Thoracic aorta (tissue), 2 donors: ENCODE measurements around the gene PTPRN2. TPM values are rescaled to one million over a fixed set of nuclear protein-coding genes. Genes with fewer than 3 reads are reported as not detected.

Experiments
- ATAC-seq: fragments of 150-250 bp; one replicate; pipeline ENCODE4 v1.8.0; 2017; ENCODE audit warnings: low read depth; ENCODE audit not compliant: insufficient number of reproducible peaks, low FRiP score
- DNase-seq: peaks from one replicate; pipeline ENCODE4 v3.0.0-alpha.2; 2020; ENCODE audit warnings: low spot score
- H3K27ac ChIP-seq, 2 donors: fragments of 200-600 bp; sonication (generic); 1 replicate in 1 of 2; 2 replicates in 1 of 2; pipeline ENCODE4 v1.5.1; 2016; ENCODE audit warnings: mild to moderate bottlenecking in 2 of 2, moderate library complexity in 2 of 2
- H3K27me3 ChIP-seq: fragments of 200-600 bp; sonication (generic); replicated peaks from 2 replicates; pipeline ENCODE4 v1.6.0; 2016; ENCODE audit warnings: mild to moderate bottlenecking; ENCODE audit not compliant: insufficient read depth
- H3K36me3 ChIP-seq: fragments of 200-600 bp; sonication (generic); one replicate; pipeline ENCODE4 v1.5.1; 2016
- H3K4me1 ChIP-seq, 2 donors: fragments of 200-600 bp; sonication (generic); 1 replicate in 1 of 2; 2 replicates in 1 of 2; pipeline versions ENCODE4 v1.5.1 to v1.6.0; 2016; ENCODE audit warnings: low read depth in 2 of 2, mild to moderate bottlenecking in 1 of 2; ENCODE audit not compliant: control insufficient read depth in 1 of 2
- H3K4me3 ChIP-seq: fragments of 200-600 bp; sonication (generic); 2 replicates; pipeline ENCODE4 v1.5.1; 2016; ENCODE audit warnings: mild to moderate bottlenecking
- H3K9me3 ChIP-seq: fragments of 200-600 bp; sonication (generic); 2 replicates; pipeline ENCODE4 v1.5.1; 2016
- total RNA-seq, 2 donors: library from RNA; depleted of rRNA; stranded (reverse); fragments of >200 nt; gene quantifications; one replicate each; pipeline versions ENCODE4 v1.1.0 to v1.2.3, GENCODE V29; 2016
- TF ChIP-seq, protein P1 (sequence below): fragments of 200-600 bp; sonication (generic); IDR thresholded peaks from one replicate; pipeline ENCODE4 v1.5.1; 2019; ENCODE audit warnings: antibody characterized with exemption

The PTPRN2 gene
- total RNA-seq, 2 donors from 2014 or later: 2.2 to 3.1 TPM

DNA sequence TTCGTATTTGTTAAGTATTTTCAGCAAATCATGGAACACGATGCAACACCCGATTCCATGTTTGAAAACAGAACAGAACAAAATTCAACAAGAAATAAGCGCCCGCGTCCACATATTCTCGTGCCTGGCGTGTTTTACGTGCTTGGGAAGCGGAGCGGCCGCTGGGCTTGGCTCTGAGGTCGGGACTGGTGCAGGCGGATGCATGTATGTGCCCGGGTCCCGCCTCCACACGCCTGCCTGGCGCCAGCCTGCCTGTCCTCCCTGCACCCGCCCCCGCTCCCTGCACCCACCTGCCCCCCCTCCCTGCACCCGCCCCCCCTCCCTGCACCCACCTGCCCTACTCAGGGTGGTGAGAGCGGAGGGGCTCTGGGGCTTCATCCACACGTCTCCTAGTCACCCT, 796.4 kb downstream of the PTPRN2 start:
- no peaks in the 10 kb centered on the region for H3K4me1 ChIP-seq
- H3K4me3 ChIP-seq: no peak overlapping the region
- no peak overlapping the region for H3K27ac ChIP-seq
- no peaks in the 10 kb centered on the region for H3K36me3 ChIP-seq
- TF ChIP-seq, protein P1, sequence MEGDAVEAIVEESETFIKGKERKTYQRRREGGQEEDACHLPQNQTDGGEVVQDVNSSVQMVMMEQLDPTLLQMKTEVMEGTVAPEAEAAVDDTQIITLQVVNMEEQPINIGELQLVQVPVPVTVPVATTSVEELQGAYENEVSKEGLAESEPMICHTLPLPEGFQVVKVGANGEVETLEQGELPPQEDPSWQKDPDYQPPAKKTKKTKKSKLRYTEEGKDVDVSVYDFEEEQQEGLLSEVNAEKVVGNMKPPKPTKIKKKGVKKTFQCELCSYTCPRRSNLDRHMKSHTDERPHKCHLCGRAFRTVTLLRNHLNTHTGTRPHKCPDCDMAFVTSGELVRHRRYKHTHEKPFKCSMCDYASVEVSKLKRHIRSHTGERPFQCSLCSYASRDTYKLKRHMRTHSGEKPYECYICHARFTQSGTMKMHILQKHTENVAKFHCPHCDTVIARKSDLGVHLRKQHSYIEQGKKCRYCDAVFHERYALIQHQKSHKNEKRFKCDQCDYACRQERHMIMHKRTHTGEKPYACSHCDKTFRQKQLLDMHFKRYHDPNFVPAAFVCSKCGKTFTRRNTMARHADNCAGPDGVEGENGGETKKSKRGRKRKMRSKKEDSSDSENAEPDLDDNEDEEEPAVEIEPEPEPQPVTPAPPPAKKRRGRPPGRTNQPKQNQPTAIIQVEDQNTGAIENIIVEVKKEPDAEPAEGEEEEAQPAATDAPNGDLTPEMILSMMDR: no peak
- ATAC-seq (no peak), DNase-seq (no peak)
- H3K9me3 ChIP-seq: no peaks in the 10 kb centered on the region
- H3K27me3 ChIP-seq: no peaks in the 10 kb centered on the region

DNA sequence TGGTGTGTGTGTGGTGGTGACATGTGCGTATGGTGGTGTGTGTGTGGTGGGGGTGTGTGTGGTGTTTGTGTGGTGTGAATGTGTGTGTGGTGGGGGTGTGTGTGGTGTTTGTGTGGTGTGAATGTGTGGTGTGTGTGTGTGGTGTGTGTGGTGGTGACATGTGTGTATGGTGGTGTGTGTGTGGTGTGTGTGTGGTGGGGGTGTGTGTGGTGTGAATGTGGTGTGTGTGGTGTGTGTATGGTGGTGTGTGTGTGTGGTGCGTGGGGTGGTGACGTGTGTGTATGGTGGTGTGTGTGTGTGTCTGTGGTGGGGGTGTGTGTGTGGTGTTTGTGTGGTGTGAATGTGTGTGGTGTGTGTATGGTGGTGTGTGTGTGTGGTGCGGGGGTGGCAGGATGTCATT, 797.7 kb downstream of the PTPRN2 start:
- no peaks in the 10 kb centered on the region for H3K4me1 ChIP-seq
- no peaks in the 10 kb centered on the region for H3K36me3 ChIP-seq
- ATAC-seq (no peak), DNase-seq (no peak)
- H3K27me3 ChIP-seq: no peaks in the 10 kb centered on the region
- TF ChIP-seq, protein P1: no peak
- H3K27ac ChIP-seq: no peak overlapping the region
- no peaks in the 10 kb centered on the region for H3K9me3 ChIP-seq
- no peak overlapping the region for H3K4me3 ChIP-seq

DNA sequence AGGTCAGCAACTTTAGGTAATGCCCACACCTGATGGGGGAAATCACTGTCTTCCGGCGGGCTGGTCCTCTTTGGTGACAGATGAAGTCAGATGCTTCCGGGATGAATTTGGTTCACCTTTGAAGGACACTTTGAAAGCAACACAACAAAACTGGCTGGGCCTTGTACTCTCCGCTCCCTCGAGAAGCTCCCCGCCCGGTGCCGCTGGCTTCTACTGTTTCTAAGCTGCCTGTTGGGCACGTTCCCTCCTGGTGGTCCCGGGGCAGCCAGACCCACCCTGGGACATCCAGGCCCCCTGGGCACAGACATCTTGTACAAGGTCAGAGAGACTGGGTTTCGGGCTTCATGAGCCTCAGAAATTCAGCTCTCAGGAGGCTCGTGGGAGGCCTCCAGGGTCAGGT, 798.5 kb downstream of the PTPRN2 start:
- H3K27me3 ChIP-seq: no peaks in the 10 kb centered on the region
- no peaks in the 10 kb centered on the region for H3K36me3 ChIP-seq
- no peaks in the 10 kb centered on the region for H3K9me3 ChIP-seq
- H3K4me3 ChIP-seq: no peak overlapping the region
- TF ChIP-seq, protein P1: no peak
- H3K4me1 ChIP-seq: no peaks in the 10 kb centered on the region
- no peak for ATAC-seq
- no peak for DNase-seq
- no peak overlapping the region for H3K27ac ChIP-seq

DNA sequence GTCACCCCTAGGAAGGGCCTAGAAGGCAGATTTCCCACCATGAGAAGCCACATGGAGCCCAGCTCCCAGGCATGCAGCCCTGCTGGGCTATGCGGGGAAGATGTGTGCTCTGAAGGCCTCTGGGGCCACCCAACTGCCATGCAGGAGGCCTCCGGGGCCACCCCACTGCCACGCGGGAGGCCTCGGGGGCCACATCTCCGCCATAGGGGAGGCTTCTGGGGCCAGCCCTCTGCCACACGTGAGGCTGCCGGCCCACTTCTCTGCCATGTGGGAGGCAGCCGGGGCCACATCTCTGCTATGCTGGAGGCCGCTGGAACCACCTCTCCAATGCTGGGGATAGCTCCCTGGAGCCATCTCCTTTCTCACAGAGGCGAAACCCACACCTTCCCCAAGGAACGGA, 799.0 kb downstream of the PTPRN2 start:
- DNase-seq: no peak
- TF ChIP-seq, protein P1: no peak

DNA sequence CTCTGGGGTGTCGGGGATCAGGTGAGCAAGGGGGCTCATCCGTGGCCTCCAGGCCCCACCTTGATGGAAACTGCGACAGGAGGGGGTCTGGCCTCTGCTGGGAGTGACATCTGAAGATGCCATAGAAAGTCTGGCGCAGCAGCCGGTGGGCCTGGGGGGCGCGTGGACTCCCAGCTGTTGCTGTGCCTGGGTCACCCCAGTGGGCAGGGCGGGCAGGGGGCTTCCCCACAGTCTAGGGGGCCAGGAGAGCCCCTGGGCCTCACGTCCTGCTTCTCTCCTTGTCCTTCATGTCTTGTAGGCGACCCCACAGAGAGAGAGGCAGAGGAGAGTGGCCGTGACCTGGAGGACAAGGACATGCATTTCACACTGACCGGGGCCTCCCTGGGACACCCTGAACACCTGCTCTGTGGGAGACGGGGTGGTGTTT, 800.3 kb downstream of the PTPRN2 start:
- no peaks in the 10 kb centered on the region for H3K9me3 ChIP-seq
- H3K27ac ChIP-seq: no peak overlapping the region
- no peak overlapping the region for H3K4me3 ChIP-seq
- TF ChIP-seq, protein P1: no peak
- no peak for DNase-seq
- no peaks in the 10 kb centered on the region for H3K4me1 ChIP-seq
- H3K27me3 ChIP-seq: no peaks in the 10 kb centered on the region
- no peak for ATAC-seq
- H3K36me3 ChIP-seq: no peaks in the 10 kb centered on the region

More for the DNA sequence above, 799.0 kb downstream of the PTPRN2 start:
- no peak overlapping the region for H3K27ac ChIP-seq
- no peak for ATAC-seq
- H3K4me3 ChIP-seq: no peak overlapping the region
- no peaks in the 10 kb centered on the region for H3K4me1 ChIP-seq
- no peaks in the 10 kb centered on the region for H3K9me3 ChIP-seq
- no peaks in the 10 kb centered on the region for H3K27me3 ChIP-seq
- H3K36me3 ChIP-seq: no peaks in the 10 kb centered on the region
